Stimulated activated CD4-positive, alpha-beta T cell treated with anti-CD3 and anti-CD28 coated beads, Interleukin-15, amount 100 ng/mL, for 24 hours (primary cell): ENCODE data around the gene DNAJC12.
"Not testable (repeated sequence)": the region's sequence is repeated elsewhere in the genome, so short reads cannot be mapped to it uniquely, and the experiment has no call there.

Experiments used
- DNase-seq: peaks from one replicate; pipeline ENCODE4 v3.0.0-alpha.2; 2020

Gene DNAJC12

GRCh38 chr10:67790534-67791408 is 47.2 kb downstream of the DNAJC12 start:
- peak; percentile 51 for DNase-seq

DNA sequence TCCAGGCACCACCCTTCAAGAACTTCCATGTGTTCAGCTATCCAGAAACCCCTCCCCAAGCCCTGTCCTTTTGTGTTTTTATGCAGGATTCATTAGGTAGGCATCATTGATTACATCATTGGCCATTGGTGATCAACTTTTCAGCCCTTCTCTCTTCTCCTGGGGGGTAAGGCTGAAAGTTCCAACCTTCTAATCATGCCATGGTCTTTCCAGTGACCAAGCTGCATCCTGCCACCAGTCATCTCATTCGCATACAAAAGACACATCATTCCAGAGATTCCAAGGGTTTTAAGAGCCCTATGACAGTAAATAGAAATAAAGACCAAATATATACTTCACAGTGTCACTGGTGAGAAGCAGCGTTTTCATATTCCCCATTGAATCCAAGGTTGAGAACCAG is 48.2 kb downstream of the DNAJC12 start:
- DNase-seq = no peak

DNA sequence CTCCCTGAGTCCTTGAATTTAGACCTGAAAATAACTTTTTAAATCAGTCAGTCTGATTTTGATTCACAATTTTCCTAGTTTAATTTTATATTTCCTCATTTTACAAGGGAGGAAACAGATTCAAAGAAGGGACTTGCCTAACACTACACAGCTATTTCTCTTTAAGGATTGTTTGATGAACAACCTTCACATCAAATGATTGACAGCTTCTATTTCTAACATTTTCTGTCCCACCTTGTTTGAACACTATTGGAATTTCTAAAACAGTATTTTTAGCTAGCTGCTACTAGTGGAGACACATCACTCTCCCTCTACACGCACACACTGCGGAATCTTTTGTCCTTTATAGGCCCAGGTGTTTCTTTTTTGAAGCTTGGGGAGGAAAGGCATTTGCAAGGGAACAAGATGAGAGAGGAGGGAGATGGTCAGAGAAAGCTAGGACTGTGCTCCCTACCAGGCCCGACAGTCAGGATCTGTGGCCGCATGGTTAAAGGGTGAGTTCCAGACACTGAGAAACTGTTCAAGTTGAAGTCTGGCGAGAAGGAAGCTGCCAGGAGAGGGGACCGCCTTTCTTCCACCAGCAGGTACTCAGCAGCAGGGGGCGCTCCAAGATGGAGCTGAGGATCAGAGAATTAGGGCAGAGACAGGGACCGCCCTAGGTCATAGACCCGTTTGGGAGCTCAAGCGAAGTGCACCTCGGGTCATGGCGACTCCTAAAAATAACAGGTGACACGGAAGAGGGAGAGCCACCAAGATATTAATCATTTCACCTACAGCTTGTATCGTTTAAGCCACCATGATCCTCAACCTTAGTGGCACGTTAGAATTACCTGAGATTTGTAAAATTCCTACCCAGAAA is 49.7 kb downstream of the DNAJC12 start:
- DNase-seq = peak; percentile 87

GRCh38 chr10:67785098-67785497 is 52.9 kb downstream of the DNAJC12 start:
- DNase-seq = peak; percentile 10

DNA sequence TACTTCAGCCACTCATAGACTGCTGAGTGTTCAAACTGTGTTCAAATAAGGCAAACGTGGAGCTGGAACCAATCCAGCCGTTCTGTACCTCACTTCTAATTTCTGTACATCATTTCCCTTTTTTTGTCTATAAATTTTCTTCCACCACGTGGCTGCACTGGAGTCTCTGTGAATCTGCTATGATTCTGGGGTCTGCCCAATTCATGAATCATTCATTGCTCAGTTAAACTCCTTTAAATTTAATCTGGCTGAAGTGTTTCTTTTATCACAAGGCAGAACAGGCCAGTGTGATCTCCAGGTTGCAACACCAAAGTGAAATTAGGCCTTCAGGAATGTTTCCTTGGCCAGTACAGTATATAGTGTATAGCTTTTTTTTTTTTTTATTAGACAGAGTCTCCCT is 53.5 kb downstream of the DNAJC12 start:
- DNase-seq = no peak

DNA sequence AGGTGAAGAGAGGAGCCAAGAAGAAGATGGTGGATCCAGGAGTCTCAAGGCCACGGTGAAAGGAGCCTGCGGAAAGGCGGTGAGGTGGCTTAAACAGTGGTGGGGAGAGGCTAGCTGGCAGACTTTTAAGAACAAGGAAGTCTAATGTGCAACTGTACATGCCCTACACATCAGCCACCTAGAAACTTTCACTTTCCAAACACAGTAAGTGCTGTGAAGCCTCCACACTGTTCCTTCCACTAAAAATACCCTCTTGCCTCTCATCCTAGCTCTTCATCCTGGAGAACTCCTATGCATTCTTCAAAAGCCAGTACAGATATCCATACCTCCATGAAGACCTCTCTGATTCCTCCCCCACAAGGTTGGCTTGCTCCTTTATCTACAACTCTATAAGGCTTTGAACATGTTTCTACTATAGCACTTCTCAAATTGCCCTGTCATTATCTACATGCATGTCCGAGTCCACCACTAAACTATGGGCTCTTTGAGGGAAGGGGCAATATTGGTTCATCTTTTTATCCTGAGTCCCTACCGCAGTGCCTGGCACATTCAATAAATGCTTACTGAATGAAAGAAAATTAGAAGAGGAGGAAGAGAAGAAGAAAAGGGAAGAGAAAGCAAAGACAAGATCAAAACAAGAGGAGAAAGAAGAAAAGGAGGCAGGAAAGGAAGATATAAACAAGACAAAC is 54.2 kb downstream of the DNAJC12 start:
- DNase-seq = no peak

GRCh38 chr10:67782530-67782929 is 55.5 kb downstream of the DNAJC12 start:
- DNase-seq = no peak

DNA sequence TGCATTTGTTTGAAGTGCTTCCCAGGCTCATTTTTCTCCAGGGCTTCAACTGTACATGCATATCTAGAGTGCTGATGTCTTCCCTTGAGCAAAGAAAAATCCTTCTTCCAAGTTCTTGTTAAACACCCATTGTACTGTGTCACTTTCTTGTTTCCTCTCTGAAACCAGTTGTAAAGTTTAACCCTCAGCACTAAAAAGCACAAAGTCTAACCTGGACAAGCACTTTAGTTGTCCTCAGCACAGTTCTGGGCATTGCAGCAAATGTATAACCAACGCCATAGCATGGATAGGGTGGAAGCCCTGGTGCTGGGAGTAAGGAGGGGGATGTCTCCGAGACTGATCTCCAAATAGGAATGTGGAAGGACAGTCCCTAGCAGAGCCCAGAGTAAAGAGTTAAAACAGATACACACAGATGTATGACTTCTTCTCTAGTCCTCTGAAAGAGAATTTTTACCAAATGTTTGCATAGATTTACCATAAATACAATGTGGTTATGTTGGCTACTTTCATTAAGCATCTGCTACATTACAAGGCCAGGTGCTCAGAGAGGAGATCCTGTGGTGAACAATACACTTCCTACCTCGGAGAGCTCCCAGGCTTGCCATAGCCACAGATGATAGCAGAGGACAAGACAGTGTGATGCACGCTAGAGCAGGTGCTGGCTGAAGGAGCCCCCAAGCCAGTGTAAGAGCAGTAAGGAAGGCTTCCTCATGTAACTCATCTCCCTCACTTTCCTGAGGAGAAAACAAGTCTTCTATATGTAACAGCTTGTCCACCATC is 57.0 kb downstream of the DNAJC12 start:
- no peak for DNase-seq

DNA sequence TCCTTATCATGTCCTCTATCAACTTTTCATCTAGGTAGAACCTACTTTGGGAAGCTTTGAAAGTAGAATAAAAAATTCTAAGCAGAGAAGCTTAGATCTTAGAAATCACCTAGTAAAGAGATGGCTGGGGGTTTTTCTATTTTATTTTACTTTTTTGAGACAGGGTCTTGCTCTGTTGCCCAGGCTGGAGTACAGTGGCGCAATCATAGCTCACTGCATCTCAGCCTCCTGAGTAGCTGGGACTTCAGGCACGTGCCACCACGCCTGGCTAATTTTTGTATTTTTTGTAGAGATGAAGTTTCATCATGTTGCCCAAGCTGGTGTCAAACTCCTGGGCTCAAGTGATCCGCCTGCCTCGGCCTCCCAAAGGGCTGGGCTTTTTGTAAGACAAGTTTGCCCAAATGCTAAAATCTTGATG is 57.8 kb downstream of the DNAJC12 start:
- not testable (repeated sequence) for DNase-seq

GRCh38 chr10:67779465-67780203 is 58.4 kb downstream of the DNAJC12 start:
- DNase-seq = peak; percentile 71

DNA sequence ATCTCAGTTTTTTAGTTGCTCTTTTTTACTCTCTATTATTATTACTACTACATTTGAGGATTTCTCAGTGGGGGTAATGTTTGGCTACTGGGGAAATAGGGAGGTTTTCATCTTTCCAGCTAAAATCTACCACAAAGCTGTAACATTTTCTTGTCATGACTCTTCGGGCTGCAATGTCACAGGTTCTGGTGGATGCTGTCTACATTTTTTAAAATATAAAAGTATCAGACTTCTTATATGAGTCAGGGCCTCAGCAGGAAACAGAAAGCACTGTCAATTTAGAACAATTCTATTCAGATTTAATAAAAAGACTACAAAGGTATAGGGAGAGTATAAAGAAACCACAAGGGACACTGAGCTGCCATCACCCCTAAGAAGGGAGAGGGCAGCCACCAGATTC is 61.6 kb downstream of the DNAJC12 start:
- no peak for DNase-seq

DNA sequence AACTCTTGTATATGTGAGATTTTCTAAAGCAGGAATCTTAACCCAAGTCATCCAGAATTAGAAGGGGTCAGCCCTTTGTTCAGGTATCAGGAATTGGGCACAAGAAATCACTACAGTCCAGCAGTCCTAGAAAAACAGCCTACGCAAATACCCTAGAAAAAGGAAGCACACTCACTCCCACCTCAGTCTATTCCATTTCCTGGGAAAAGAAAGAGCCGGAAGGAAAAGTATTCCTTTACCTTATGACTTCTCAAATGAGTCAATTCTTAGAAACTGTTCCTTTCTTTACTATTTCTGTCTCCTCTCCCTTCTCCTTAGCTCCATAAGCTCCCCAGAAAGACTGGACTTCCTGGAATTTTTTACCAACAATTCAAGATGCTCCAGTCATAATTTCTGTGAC is 62.7 kb downstream of the DNAJC12 start:
- DNase-seq = no peak

DNA sequence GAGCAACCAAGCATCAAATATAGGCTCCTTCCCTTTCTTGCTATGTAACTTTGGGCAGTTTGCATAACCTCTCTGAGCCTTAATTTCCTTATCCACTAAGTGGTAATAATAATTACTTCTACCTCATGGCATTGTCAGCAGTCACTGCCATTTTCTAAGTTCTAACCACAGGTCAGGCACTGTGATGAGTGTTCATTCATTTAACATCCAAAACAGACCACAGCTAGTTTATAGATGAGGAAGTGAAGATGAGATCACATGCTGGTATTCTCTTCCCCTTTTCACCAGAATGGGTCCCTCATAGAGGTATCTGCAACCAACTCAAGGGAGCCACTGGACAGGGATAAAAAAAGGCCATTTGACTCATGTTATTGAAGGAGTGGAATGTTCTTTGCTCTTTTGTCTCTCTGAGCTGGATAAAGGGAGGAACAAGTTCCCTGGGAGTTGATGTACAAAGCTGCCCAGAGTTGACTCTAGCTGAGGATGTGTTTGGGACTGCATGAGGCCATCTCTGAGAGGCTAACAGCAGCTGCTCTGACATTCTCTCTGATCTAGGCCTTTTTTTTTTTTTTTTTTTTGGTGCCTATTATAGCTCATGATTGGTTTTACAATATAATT is 65.0 kb downstream of the DNAJC12 start:
- DNase-seq = no peak

DNA sequence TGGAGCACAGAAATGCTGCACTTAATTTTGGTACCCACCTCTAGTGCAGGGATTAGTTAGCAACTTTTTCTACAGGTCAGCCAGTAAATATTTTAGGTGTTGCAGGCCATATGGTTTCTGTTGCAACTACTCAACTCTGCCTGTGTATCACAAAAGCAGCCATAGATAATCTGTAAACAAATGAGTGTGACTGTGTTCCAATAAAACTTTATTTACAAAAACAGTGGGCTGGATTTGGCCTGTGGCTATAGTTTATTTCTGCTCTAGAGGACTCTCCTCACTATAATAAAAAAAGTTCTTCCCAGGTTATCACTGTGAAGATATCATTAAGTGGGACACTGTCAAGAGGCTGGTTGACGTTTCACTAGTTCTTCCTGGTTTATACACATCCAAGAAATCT is 65.8 kb downstream of the DNAJC12 start:
- DNase-seq = no peak

GRCh38 chr10:67771200-67771599 is 66.8 kb downstream of the DNAJC12 start:
- DNase-seq = no peak

GRCh38 chr10:67770537-67770936 is 67.5 kb downstream of the DNAJC12 start:
- DNase-seq = no peak

GRCh38 chr10:67767244-67767643 is 70.7 kb downstream of the DNAJC12 start:
- no peak for DNase-seq

DNA sequence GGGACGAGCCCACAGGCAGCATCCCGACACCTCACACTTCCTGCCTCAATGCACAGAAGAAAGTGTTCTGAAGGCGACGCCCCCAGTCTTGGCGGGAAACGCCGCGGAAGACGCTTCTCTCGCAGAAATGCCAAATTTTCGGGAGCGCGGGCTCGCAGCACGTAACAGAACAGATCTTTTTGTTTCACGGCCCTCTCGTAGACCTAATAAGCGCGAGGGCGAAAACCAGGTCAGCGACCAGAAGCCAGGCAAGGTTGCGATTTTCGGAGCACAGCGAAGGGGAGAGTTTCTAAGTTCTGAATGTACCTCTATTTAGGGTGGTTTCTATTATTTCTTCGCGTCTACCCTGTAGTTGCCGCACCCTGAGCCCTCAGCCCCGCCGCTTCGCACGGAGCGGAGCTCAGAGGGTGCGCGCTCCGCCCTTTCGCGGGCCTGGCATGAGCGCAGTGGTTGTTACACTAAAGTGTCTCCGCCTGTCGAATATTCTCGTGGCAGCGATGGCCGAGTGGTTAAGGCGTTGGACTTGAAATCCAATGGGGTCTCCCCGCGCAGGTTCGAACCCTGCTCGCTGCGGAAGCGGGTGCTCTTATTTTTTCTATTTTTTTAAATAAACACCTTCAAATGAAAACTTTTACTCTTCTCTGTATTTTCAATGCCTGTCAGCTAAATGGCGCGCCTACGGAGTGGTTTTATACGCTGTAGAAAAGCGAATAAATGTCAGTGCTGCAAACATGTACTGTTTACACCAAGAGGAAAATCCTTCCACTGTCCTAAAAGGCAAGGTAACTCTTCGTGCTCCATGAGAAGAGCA is 73.8 kb downstream of the DNAJC12 start:
- DNase-seq = peak; percentile 94

- peak; percentile 86 for DNase-seq
These were observed 74.4 kb downstream of the DNAJC12 start for GRCh38 chr10:67763499-67764011.

GRCh38 chr10:67762567-67762966 is 75.4 kb downstream of the DNAJC12 start:
- not testable (repeated sequence) for DNase-seq
